Vagina (tissue), 2 donors: ENCODE results near the gene NLGN1.

Experiments used
- POLR2A ChIP-seq, 2 donors: fragments of 450-650 bp; IDR thresholded peaks; one replicate each; pipeline ENCODE4 v1.6.1; 2017; ENCODE audit warnings: antibody characterized with exemption in 2 of 2, mild to moderate bottlenecking in 2 of 2, moderate library complexity in 2 of 2
- TF ChIP-seq, protein P1 (sequence below), 3 experiments: fragments of 450-650 bp in 2 of 3; fragments of 200-600 bp in 1 of 3; sonication (generic) in 1 of 3; IDR thresholded peaks; one replicate each; pipeline ENCODE4 v1.5.1; 2017 to 2019; ENCODE audit warnings: antibody characterized with exemption in 3 of 3, mild to moderate bottlenecking in 2 of 3, moderate library complexity in 2 of 3

- TF ChIP-seq, protein P1, sequence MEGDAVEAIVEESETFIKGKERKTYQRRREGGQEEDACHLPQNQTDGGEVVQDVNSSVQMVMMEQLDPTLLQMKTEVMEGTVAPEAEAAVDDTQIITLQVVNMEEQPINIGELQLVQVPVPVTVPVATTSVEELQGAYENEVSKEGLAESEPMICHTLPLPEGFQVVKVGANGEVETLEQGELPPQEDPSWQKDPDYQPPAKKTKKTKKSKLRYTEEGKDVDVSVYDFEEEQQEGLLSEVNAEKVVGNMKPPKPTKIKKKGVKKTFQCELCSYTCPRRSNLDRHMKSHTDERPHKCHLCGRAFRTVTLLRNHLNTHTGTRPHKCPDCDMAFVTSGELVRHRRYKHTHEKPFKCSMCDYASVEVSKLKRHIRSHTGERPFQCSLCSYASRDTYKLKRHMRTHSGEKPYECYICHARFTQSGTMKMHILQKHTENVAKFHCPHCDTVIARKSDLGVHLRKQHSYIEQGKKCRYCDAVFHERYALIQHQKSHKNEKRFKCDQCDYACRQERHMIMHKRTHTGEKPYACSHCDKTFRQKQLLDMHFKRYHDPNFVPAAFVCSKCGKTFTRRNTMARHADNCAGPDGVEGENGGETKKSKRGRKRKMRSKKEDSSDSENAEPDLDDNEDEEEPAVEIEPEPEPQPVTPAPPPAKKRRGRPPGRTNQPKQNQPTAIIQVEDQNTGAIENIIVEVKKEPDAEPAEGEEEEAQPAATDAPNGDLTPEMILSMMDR (IDR thresholded peaks at IDR 0.05) = no peak
- TF ChIP-seq POLR2A (IDR thresholded peaks at IDR 0.05) = no peak
Observed at GRCh38 chr3:173439004-173439403, 41.5 kb downstream of the NLGN1 start.
